Adipocyte (in vitro differentiated cells): ENCODE data around the gene TNS3.
"Not testable (repeated sequence)": the region's sequence is repeated elsewhere in the genome, so short reads cannot be mapped to it uniquely, and the experiment has no call there.

ENCODE experiments used
- DNase-seq: peaks from one replicate; pipeline ENCODE4 v3.0.0-alpha.2; 2015; ENCODE audit warnings: low read depth
- H3K27me3 ChIP-seq: replicated peaks from 2 replicates; pipeline ENCODE4 v1.7.0; 2013; ENCODE audit warnings: mild to moderate bottlenecking, low read length, moderate library complexity; ENCODE audit not compliant: control insufficient read depth, insufficient read depth
- H3K36me3 ChIP-seq: 2 replicates; pipeline ENCODE4 v1.7.0; 2013; ENCODE audit warnings: low read length, mild to moderate bottlenecking, moderate library complexity; ENCODE audit not compliant: control insufficient read depth, insufficient read depth, severe bottlenecking
- H3K4me1 ChIP-seq: 2 replicates; pipeline ENCODE4 v1.7.0; 2013; ENCODE audit warnings: mild to moderate bottlenecking, low read length, moderate library complexity; ENCODE audit not compliant: control insufficient read depth, insufficient read depth
- H3K4me3 ChIP-seq: 2 replicates; pipeline ENCODE4 v1.7.0; 2013; ENCODE audit warnings: mild to moderate bottlenecking, low read length, moderate library complexity
- H3K9ac ChIP-seq: 2 replicates; pipeline ENCODE4 v1.7.0; 2013; ENCODE audit warnings: mild to moderate bottlenecking, low read length, moderate library complexity
- H3K9me3 ChIP-seq: 2 replicates; pipeline ENCODE4 v1.7.0; 2013; ENCODE audit warnings: mild to moderate bottlenecking, low read length, moderate library complexity; ENCODE audit not compliant: control insufficient read depth

TNS3 gene

GRCh38 chr7:47441048-47441447 is 140.9 kb downstream of the TNS3 start:
- DNase-seq, H3K27me3 ChIP-seq, H3K9me3 ChIP-seq, H3K4me3 ChIP-seq, H3K9ac ChIP-seq: not testable (repeated sequence)
- H3K36me3 ChIP-seq = peaks cover 17% of the 10 kb centered on the region
- H3K4me1 ChIP-seq = peaks cover 34% of the 10 kb centered on the region

- Histone ChIP-seq H3K9me3 (no peaks in the 10 kb centered on the region), H3K9ac (no peak overlapping the region), H3K4me3 (no peak overlapping the region), H3K27me3 (no peaks in the 10 kb centered on the region), H3K4me1 (peaks cover 37% of the 10 kb centered on the region), H3K36me3 (peaks cover 17% of the 10 kb centered on the region)
- DNase-seq = no peak
Observed at GRCh38 chr7:47440320-47440719, 141.6 kb downstream of the TNS3 start.

GRCh38 chr7:47439181-47439667 is 142.7 kb downstream of the TNS3 start:
- Histone ChIP-seq H3K4me3 (no peak overlapping the region), H3K36me3 (peaks cover 27% of the 10 kb centered on the region)

GRCh38 chr7:47438411-47439029 is 143.4 kb downstream of the TNS3 start:
- no peaks in the 10 kb centered on the region for H3K27me3 ChIP-seq
- no peak overlapping the region for H3K4me3 ChIP-seq
- peaks cover 28% of the 10 kb centered on the region for H3K4me1 ChIP-seq
- no peaks in the 10 kb centered on the region for H3K9me3 ChIP-seq
- no peak for DNase-seq
- peaks cover 28% of the 10 kb centered on the region for H3K36me3 ChIP-seq
- no peak overlapping the region for H3K9ac ChIP-seq

More at GRCh38 chr7:47439181-47439667, 142.7 kb downstream of the TNS3 start:
- no peak overlapping the region for H3K9ac ChIP-seq
- H3K9me3 ChIP-seq = no peaks in the 10 kb centered on the region
- H3K27me3 ChIP-seq = no peaks in the 10 kb centered on the region
- H3K4me1 ChIP-seq = peaks cover 28% of the 10 kb centered on the region
- DNase-seq = no peak

GRCh38 chr7:47435889-47436312 is 146.0 kb downstream of the TNS3 start:
- Histone ChIP-seq H3K4me1 (peaks cover 16% of the 10 kb centered on the region), H3K4me3 (no peak overlapping the region), H3K9ac (peak overlapping the region; percentile 60), H3K9me3 (no peaks in the 10 kb centered on the region), H3K36me3 (peaks cover 34% of the 10 kb centered on the region), H3K27me3 (no peaks in the 10 kb centered on the region)
- DNase-seq = peak; percentile 86

- no peak for DNase-seq
- Histone ChIP-seq H3K36me3 (peaks cover 21% of the 10 kb centered on the region), H3K9me3 (no peaks in the 10 kb centered on the region), H3K9ac (no peak overlapping the region), H3K4me1 (peaks cover 16% of the 10 kb centered on the region), H3K27me3 (no peaks in the 10 kb centered on the region), H3K4me3 (no peak overlapping the region)
Observed at GRCh38 chr7:47433564-47433895, 148.4 kb downstream of the TNS3 start.

GRCh38 chr7:47432671-47433563 is 149.0 kb downstream of the TNS3 start:
- no peak for DNase-seq
- no peak overlapping the region for H3K9ac ChIP-seq
- peaks cover 22% of the 10 kb centered on the region for H3K36me3 ChIP-seq
- H3K4me3 ChIP-seq = no peak overlapping the region
- no peaks in the 10 kb centered on the region for H3K27me3 ChIP-seq
- peaks cover 16% of the 10 kb centered on the region for H3K4me1 ChIP-seq
- no peaks in the 10 kb centered on the region for H3K9me3 ChIP-seq

- Histone ChIP-seq H3K36me3 (peaks cover 44% of the 10 kb centered on the region), H3K9ac (no peak overlapping the region), H3K4me3 (no peak overlapping the region), H3K27me3 (no peaks in the 10 kb centered on the region), H3K4me1 (peaks cover 1% of the 10 kb centered on the region), H3K9me3 (no peaks in the 10 kb centered on the region)
- DNase-seq = no peak
Observed at GRCh38 chr7:47430422-47430821, 151.5 kb downstream of the TNS3 start.

GRCh38 chr7:47428768-47429472 is 153.0 kb downstream of the TNS3 start:
- Histone ChIP-seq H3K27me3 (no peaks in the 10 kb centered on the region), H3K36me3 (peaks cover 47% of the 10 kb centered on the region), H3K4me3 (no peak overlapping the region), H3K9me3 (no peaks in the 10 kb centered on the region), H3K4me1 (no peaks in the 10 kb centered on the region), H3K9ac (no peak overlapping the region)
- no peak for DNase-seq

GRCh38 chr7:47428052-47428767 is 153.7 kb downstream of the TNS3 start:
- Histone ChIP-seq H3K27me3 (no peaks in the 10 kb centered on the region), H3K4me3 (no peak overlapping the region), H3K9ac (no peak overlapping the region), H3K4me1 (no peaks in the 10 kb centered on the region), H3K9me3 (no peaks in the 10 kb centered on the region), H3K36me3 (peaks cover 54% of the 10 kb centered on the region)
- DNase-seq = no peak
